AG10803 (cell line): Measurements from ENCODE around the gene SLC43A2.

Experiments
- DNase-seq: peaks from one replicate; pipeline ENCODE4 v3.0.0; 2010; ENCODE audit warnings: low read depth
- H3K4me3 ChIP-seq: 2 replicates; pipeline ENCODE4 v1.5.1; 2011; ENCODE audit warnings: mild to moderate bottlenecking, low read length, control low read depth
- CTCF ChIP-seq: conservative IDR thresholded peaks from 2 replicates; pipeline ENCODE4 v1.5.1; 2011; ENCODE audit warnings: mild to moderate bottlenecking, low read length, control low read depth, inconsistent platforms

The SLC43A2 gene

GRCh38 chr17:1640329-1641064 is 11.9 kb upstream of the SLC43A2 start:
- no peak for TF ChIP-seq CTCF
- no peak for DNase-seq
- no peak overlapping the region for H3K4me3 ChIP-seq

GRCh38 chr17:1639549-1640180 is 11.0 kb upstream of the SLC43A2 start:
- H3K4me3 ChIP-seq, result no peak overlapping the region
- DNase-seq, result no peak
- TF ChIP-seq CTCF, result no peak

- H3K4me3 ChIP-seq, result no peak overlapping the region
- TF ChIP-seq CTCF, result no peak
- DNase-seq, result no peak
Measured at GRCh38 chr17:1638624-1639300, 10.1 kb upstream of the SLC43A2 start.

GRCh38 chr17:1638171-1638590 is 9.5 kb upstream of the SLC43A2 start:
- no peak for TF ChIP-seq CTCF
- DNase-seq, result no peak
- no peak overlapping the region for H3K4me3 ChIP-seq

- no peak for TF ChIP-seq CTCF
- no peak for DNase-seq
Measured at GRCh38 chr17:1636732-1637285, 8.2 kb upstream of the SLC43A2 start.

GRCh38 chr17:1635675-1636465 is 7.2 kb upstream of the SLC43A2 start:
- TF ChIP-seq CTCF, result no peak
- H3K4me3 ChIP-seq, result no peak overlapping the region
- DNase-seq, result no peak

More at GRCh38 chr17:1636732-1637285, 8.2 kb upstream of the SLC43A2 start:
- no peak overlapping the region for H3K4me3 ChIP-seq
